Ovary (tissue), 9 donors: ENCODE results near the gene CNTFR. TPM values are rescaled to one million over a fixed set of nuclear protein-coding genes. Genes with fewer than 3 reads are reported as not detected.

Experiments
- DNase-seq, 5 donors: peaks; one replicate each; pipeline ENCODE4 v3.0.0-alpha.2; 2019 to 2020
- H3K27ac ChIP-seq, 2 donors: fragments of 200-600 bp; one replicate each; pipeline versions ENCODE4 v1.5.1 to v1.8.0; 2019 to 2022
- H3K27me3 ChIP-seq: fragments of 200-600 bp; one replicate; pipeline ENCODE4 v1.8.0; 2022
- H3K36me3 ChIP-seq: fragments of 200-600 bp; sonication (generic); one replicate; pipeline ENCODE4 v1.5.1; 2019
- H3K4me1 ChIP-seq: one replicate; pipeline ENCODE4 v1.8.1; 2013; ENCODE audit warnings: mild to moderate bottlenecking, moderate library complexity; ENCODE audit not compliant: insufficient read depth
- H3K4me3 ChIP-seq: fragments of 200-600 bp; sonication (generic); one replicate; pipeline ENCODE4 v1.5.1; 2017
- H3K9me3 ChIP-seq, 2 donors: fragments of 200-600 bp in 1 of 2; sonication (generic) in 1 of 2; one replicate each; pipeline versions ENCODE4 v1.5.1 to v1.8.1; 2013 to 2019; ENCODE audit warnings: mild to moderate bottlenecking in 1 of 2, moderate library complexity in 1 of 2
- CTCF ChIP-seq, 3 donors: fragments of 450-650 bp in 2 of 3; fragments of 200-600 bp in 1 of 3; IDR thresholded peaks; one replicate each; pipeline versions ENCODE4 v1.5.1 to v1.8.0; 2016 to 2022; ENCODE audit warnings: antibody characterized with exemption in 3 of 3, mild to moderate bottlenecking in 1 of 3
- EP300 ChIP-seq: sonication (generic); formaldehyde crosslinking; IDR thresholded peaks from one replicate; pipeline ENCODE4 v1.6.1; 2017; ENCODE audit warnings: antibody characterized with exemption
- POLR2A ChIP-seq: fragments of 450-650 bp; IDR thresholded peaks from one replicate; pipeline ENCODE4 v1.6.1; 2017; ENCODE audit warnings: antibody characterized with exemption, mild to moderate bottlenecking, moderate library complexity
- WGBS, 3 donors: extraction: QIAGEN DNeasy Blood & Tissue Kit in 1 of 3; methylation state at CpG; one replicate each; pipeline versions ENCODE4 v1.1.5 to v1.1.7; 2013 to 2017; 5-methylcytosine and 5-hydroxymethylcytosine counted together
- intact Hi-C, 4 donors: fragments of 100-400 bp; cut with DNase I; formaldehyde crosslinking; loops; one replicate each; pipeline versions ENCODE4 v1.11.0 to v1.15.1; 2022 to 2023
- polyA plus RNA-seq, 2 donors: library from polyadenylated mRNA; stranded (reverse); fragments of 200-250 nt in 1 of 2; fragments of 350-450 nt in 1 of 2; fragmentation: Illumina TruSeq in 1 of 2; extraction: RNeasy Lipid Tissue Mini Kit (QIAGEN cat#74804) in 1 of 2; gene quantifications; one replicate each; pipeline ENCODE4 v1.2.3, GENCODE V29; 2013 to 2014
- total RNA-seq, 7 donors: library from RNA; depleted of rRNA in 2 of 7; stranded (reverse); fragments of >200 nt in 2 of 7; fragmentation: NEBNext Ultra II Directional in 3 of 7; extraction: Animal tissue kit (Norgen Biotek cat#: 25700) in 3 of 7; gene quantifications; one replicate each; pipeline versions ENCODE4 v1.1.0 to v1.2.4, GENCODE V29; 2016 to 2023
- donor health status: DM: no; HTN: no; CAD: no; lungs with moderate emphysema.
- donor health status: DM: no; HTN: no; CAD: no.
- donor health status: Bipolar disorder and iron deficiency.
- donor health status: DM: yes; HTN: yes; CAD: no.
- donor health status: DM: no; HTN: no; CAD: no.
- donor health status: DM: yes; HTN: yes; CAD: no.

CNTFR gene
- total and polyA plus RNA-seq, 9 donors: 1.2 to 4.7 (median 2.6) TPM

DNA sequence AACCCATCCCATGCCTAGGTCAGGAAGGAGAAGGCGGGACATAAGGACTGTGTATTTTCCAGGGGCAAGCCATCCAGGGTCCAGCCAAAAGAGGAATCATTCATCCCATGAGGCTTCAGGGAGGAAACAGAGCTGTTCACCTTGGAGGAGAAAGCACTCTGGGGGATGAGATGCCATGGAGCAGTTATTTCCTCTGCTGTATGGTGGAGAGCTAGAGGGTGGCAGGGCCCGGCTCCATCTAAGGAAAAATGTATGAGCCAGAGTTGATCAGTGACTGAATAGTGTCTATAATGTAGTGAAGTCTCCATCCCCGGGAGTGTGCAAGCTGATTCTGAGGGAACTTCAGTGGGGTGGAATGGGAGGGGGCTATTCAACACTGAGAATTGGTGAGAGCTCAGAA is 74.7 kb downstream of the CNTFR start:
- DNase-seq: no peak
- Histone ChIP-seq H3K36me3 (no peaks in the 10 kb centered on the region), H3K9me3 (no peaks in the 10 kb centered on the region), H3K27me3 (no peaks in the 10 kb centered on the region), H3K27ac (no peak overlapping the region), H3K4me3 (no peak overlapping the region), H3K4me1 (no peaks in the 10 kb centered on the region)
- 90 to 95% (median 94%) methylated on average over 3 of the region's 3 CpGs for WGBS, 3 donors
- intact Hi-C loops: no loop called here
- TF ChIP-seq CTCF (IDR thresholded peaks at IDR 0.05) (no peak), EP300 (no peak), POLR2A (no peak)

DNA sequence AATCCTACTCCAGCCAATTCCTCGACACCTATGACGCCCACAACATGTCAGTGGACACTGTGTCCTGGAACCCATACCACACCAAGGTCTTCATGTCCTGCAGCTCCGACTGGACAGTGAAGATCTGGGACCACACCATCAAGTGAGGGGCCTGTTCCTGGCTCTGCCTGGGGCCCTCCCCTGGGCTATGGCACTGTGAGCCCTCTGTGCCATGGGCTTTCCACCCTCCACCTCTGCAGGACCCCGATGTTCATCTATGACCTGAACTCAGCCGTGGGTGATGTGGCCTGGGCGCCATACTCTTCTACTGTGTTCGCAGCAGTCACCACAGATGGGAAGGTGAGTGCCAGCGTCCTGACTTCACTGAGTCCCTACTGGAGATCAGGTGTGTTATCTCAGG is 75.1 kb downstream of the CNTFR start:
- DNase-seq: no peak
- Histone ChIP-seq H3K4me3 (no peak overlapping the region), H3K27me3 (no peaks in the 10 kb centered on the region), H3K9me3 (no peaks in the 10 kb centered on the region), H3K27ac (no peak overlapping the region), H3K4me1 (no peaks in the 10 kb centered on the region), H3K36me3 (no peaks in the 10 kb centered on the region)
- 88 to 96% (median 93%) methylated on average over 8 of the region's 8 CpGs for WGBS, 3 donors
- TF ChIP-seq EP300 (no peak), POLR2A (no peak), CTCF (IDR thresholded peaks at IDR 0.05) (no peak)
- intact Hi-C loops: no loop called here

GRCh38 chr9:34513567-34514214 is 75.8 kb downstream of the CNTFR start:
- Histone ChIP-seq H3K9me3 (no peaks in the 10 kb centered on the region), H3K36me3 (no peaks in the 10 kb centered on the region), H3K4me3 (no peak overlapping the region), H3K27me3 (no peaks in the 10 kb centered on the region), H3K27ac (no peak overlapping the region), H3K4me1 (no peaks in the 10 kb centered on the region)
- WGBS, 3 donors: 74 to 88% (median 75%) methylated on average over 2 of the region's 2 CpGs
- TF ChIP-seq EP300 (no peak), POLR2A (no peak), CTCF (IDR thresholded peaks at IDR 0.05) (no peak)
- intact Hi-C loops: no loop called here
- DNase-seq: no peak

DNA sequence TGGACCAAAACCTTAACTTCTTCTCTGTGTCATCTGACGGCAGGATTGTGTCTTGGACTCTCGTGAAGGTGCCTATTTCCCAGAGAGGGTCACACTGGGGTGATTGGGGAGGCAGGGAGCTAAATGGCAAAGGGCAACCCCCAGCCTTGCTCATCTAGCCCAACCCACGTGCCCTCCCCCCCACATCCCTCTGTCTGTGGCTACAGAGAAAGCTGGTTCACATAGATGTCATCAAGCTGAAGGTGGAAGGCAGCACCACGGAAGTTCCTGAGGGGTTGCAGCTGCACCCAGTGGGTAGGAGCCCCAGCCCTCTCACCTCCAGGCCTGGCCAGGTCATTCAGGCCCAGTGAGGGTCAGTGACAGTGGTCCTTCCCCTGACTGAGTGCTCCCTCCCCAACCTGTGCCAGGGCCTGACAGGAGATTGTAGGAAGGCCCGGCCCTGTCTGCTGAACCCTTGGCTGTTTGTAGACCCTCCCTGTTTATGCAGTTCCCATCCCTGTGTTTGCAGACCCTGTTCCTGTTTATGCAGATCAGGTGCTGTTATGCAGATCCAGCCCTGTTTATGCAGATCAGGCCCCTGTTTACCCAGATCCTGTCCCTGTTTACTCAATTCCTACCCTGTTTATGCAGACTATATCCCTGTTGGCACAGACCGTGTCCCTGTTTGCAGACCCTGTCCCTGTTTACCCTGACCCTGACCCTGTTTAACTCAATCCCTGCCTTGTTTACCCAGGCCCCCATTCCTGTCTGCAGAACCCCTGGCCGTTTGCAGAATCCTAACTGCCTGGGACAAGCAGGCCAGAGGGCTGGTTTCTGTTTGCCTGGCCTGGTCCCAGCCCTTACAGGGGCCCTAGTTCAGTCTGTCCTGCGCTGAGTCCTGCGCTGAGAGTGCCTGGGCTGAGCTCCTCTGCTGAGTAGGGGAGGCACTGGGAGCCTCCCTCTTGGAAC is 77.1 kb downstream of the CNTFR start:
- DNase-seq: no peak
- WGBS, 3 donors: 45 to 65% (median 60%) methylated on average over 9 of the region's 9 CpGs

More for the DNA sequence above, 77.1 kb downstream of the CNTFR start:
- intact Hi-C loops: no loop called here
- Histone ChIP-seq H3K4me1 (no peaks in the 10 kb centered on the region), H3K9me3 (no peaks in the 10 kb centered on the region), H3K27me3 (no peaks in the 10 kb centered on the region), H3K36me3 (no peaks in the 10 kb centered on the region), H3K27ac (no peak overlapping the region), H3K4me3 (no peak overlapping the region)
- no peak for TF ChIP-seq POLR2A
- TF ChIP-seq EP300: no peak
- no peak for TF ChIP-seq CTCF (IDR thresholded peaks at IDR 0.05)
